NT2/D1 (cell line): ENCODE measurements around the gene DDX3X.

Source experiments
- SUZ12 ChIP-seq: IDR thresholded peaks from 2 replicates; pipeline ENCODE4 v1.6.1; 2011; ENCODE audit not compliant: insufficient read length, insufficient read depth; ENCODE audit errors: extremely low read depth
- YY1 ChIP-seq: IDR thresholded peaks from 2 replicates; pipeline ENCODE4 v1.6.1; 2011; ENCODE audit not compliant: insufficient read length, insufficient read depth
- ZNF274 ChIP-seq: IDR thresholded peaks from 2 replicates; pipeline ENCODE4 v1.6.1; 2011; ENCODE audit warnings: mild to moderate bottlenecking, low read depth, low read length

DNA sequence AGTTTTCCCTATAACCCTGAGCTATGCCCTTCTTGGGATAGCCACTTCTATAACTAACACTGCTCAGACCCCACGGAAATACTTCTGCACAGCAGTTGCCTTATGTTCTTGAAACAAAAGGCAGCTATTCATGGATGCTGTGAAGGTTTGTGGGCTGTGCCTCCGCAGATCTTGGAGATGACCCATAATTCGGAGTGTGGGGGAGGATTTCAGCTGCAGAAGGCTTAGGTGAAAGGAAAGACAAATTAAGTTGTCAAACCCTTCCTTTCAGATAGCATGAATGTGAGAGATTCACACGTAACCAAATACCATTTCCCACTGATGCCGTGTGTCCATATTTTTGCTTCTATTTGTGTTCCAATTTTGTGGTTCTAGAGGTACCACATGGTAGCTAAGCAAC, 75.0 kb downstream of the DDX3X start:
- TF ChIP-seq YY1: no peak
- TF ChIP-seq SUZ12: no peak
- no peak for TF ChIP-seq ZNF274
